Measurements from ENCODE around the gene DDRGK1. TPM values are rescaled to one million over a fixed set of nuclear protein-coding genes. Genes with fewer than 3 reads are reported as not detected.
"Not testable (repeated sequence)": the region's sequence is repeated elsewhere in the genome, so short reads cannot be mapped to it uniquely, and the experiment has no call there.

The DDRGK1 gene
- total RNA-seq, 1 experiment from 2014 or later = 85.5 TPM

GRCh38 chr20:3162080-3162611 lies 42.3 kb downstream of the DDRGK1 start:
- no peak for DNase-seq (ENCODE audit: low read depth, low spot score)
- in situ Hi-C loops (cut with HindIII; ENCODE audit: low pct_unique_long_range_greater_than_20kb, low sequenced_read_pairs) = no loop called here

- in situ Hi-C loops (cut with HindIII; ENCODE audit: low pct_unique_long_range_greater_than_20kb, low sequenced_read_pairs) = no loop called here
- DNase-seq (ENCODE audit: low read depth, low spot score) = peak; percentile 26
Observed at GRCh38 chr20:3161316-3162079, 43.0 kb downstream of the DDRGK1 start.

- no peak for DNase-seq (ENCODE audit: low read depth, low spot score)
- in situ Hi-C loops (cut with HindIII; ENCODE audit: low pct_unique_long_range_greater_than_20kb, low sequenced_read_pairs) = no loop called here
Observed at GRCh38 chr20:3160418-3160817, 44.1 kb downstream of the DDRGK1 start.

- DNase-seq (ENCODE audit: low read depth, low spot score) = no peak
- in situ Hi-C loops (cut with HindIII; ENCODE audit: low pct_unique_long_range_greater_than_20kb, low sequenced_read_pairs) = no loop called here
Observed at GRCh38 chr20:3158968-3159431, 45.5 kb downstream of the DDRGK1 start.

- no peak for DNase-seq (ENCODE audit: low read depth, low spot score)
- in situ Hi-C loops (cut with HindIII; ENCODE audit: low pct_unique_long_range_greater_than_20kb, low sequenced_read_pairs) = no loop called here
Observed at GRCh38 chr20:3157817-3158216, 46.7 kb downstream of the DDRGK1 start.

- in situ Hi-C loops (cut with HindIII; ENCODE audit: low pct_unique_long_range_greater_than_20kb, low sequenced_read_pairs) = no loop called here
- no peak for DNase-seq (ENCODE audit: low read depth, low spot score)
Observed at GRCh38 chr20:3156811-3157619, 47.5 kb downstream of the DDRGK1 start.

- not testable (repeated sequence) for DNase-seq (ENCODE audit: low read depth, low spot score)
Observed at GRCh38 chr20:3152057-3152644, 52.3 kb downstream of the DDRGK1 start.

GRCh38 chr20:3150908-3151307 lies 53.6 kb downstream of the DDRGK1 start:
- in situ Hi-C loops (cut with HindIII; ENCODE audit: low pct_unique_long_range_greater_than_20kb, low sequenced_read_pairs) = no loop called here
- no peak for DNase-seq (ENCODE audit: low read depth, low spot score)

More at GRCh38 chr20:3152057-3152644, 52.3 kb downstream of the DDRGK1 start:
- in situ Hi-C loops (cut with HindIII; ENCODE audit: low pct_unique_long_range_greater_than_20kb, low sequenced_read_pairs) = not testable (repeated sequence)

- in situ Hi-C loops (cut with HindIII; ENCODE audit: low pct_unique_long_range_greater_than_20kb, low sequenced_read_pairs) = no loop called here
- no peak for DNase-seq (ENCODE audit: low read depth, low spot score)
Observed at GRCh38 chr20:3146732-3147341, 57.6 kb downstream of the DDRGK1 start.

- in situ Hi-C loops (cut with HindIII; ENCODE audit: low pct_unique_long_range_greater_than_20kb, low sequenced_read_pairs) = no loop called here
- no peak for DNase-seq (ENCODE audit: low read depth, low spot score)
Observed at GRCh38 chr20:3141757-3142156, 62.7 kb downstream of the DDRGK1 start.

Other genes starting within 250 kb of the DDRGK1 start
- gene GNRH2, start 161.1 kb downstream of the DDRGK1 start, total RNA-seq (2014; rRNA removed; shearing (Covaris generic)) = not detected in 2 replicates
- 68.2 and 82.3 TPM in 2 replicates for gene MRPS26, start 158.6 kb downstream of the DDRGK1 start, total RNA-seq (2014; rRNA removed; shearing (Covaris generic))
- gene OXT, start 133.1 kb downstream of the DDRGK1 start, total RNA-seq (2014; rRNA removed; shearing (Covaris generic)) = not detected in 2 replicates
- not detected in 2 replicates for gene AVP, start 120.0 kb downstream of the DDRGK1 start, total RNA-seq (2014; rRNA removed; shearing (Covaris generic))
- gene FASTKD5, start 44.8 kb downstream of the DDRGK1 start, total RNA-seq (2014; rRNA removed; shearing (Covaris generic)) = 43.5 and 50.5 TPM in 2 replicates
- 4.4 and 5.6 TPM in 2 replicates for gene UBOX5, start 44.8 kb downstream of the DDRGK1 start, total RNA-seq (2014; rRNA removed; shearing (Covaris generic))
- 5.1 and 5.2 TPM in 2 replicates for gene LZTS3, start 31.1 kb downstream of the DDRGK1 start, total RNA-seq (2014; rRNA removed; shearing (Covaris generic))
- 158 and 187 TPM in 2 replicates for gene ITPA, start 4.8 kb upstream of the DDRGK1 start, total RNA-seq (2014; rRNA removed; shearing (Covaris generic))
- 0.82 and 1.8 TPM in 2 replicates for gene SLC4A11, start 34.5 kb upstream of the DDRGK1 start, total RNA-seq (2014; rRNA removed; shearing (Covaris generic))
- 7.5 and 7.9 TPM in 2 replicates for gene DNAAF9, start 203.0 kb upstream of the DDRGK1 start, total RNA-seq (2014; rRNA removed; shearing (Covaris generic))

Measured in SK-MEL-5 (cell line).